ENCODE data around the gene PHOSPHO2.

Gene PHOSPHO2

GRCh38 chr2:169661265-169661664 lies 33.0 kb upstream of the PHOSPHO2 start:
- H3K4me3 ChIP-seq (ENCODE audit: low read depth, low read length), result no peak overlapping the region
- no peak for TF ChIP-seq CTCF (IDR thresholded peaks at IDR 0.05; ENCODE audit: low read depth, low read length)

DNA sequence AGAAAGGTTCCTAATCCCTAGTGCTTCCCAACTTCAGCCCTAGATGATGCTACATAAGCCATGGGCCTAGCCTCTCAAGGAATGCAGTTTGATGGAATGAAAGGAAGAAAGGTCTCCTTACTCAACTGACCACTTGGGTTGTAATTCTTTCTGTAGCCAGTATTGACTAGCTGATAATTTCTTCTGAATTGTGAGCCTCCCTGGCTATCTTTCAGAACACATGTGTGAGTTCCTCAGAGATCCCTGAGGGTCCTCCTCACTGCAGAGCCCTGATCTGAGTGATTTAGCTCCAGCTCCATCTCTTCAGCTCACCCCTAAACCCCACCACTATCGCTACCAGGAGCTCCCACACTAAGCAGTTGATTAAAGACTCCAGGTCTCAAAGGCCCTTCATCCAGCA lies 31.5 kb upstream of the PHOSPHO2 start:
- no peak for TF ChIP-seq CTCF (IDR thresholded peaks at IDR 0.05; ENCODE audit: low read depth, low read length)
- no peak overlapping the region for H3K4me3 ChIP-seq (ENCODE audit: low read depth, low read length)

DNA sequence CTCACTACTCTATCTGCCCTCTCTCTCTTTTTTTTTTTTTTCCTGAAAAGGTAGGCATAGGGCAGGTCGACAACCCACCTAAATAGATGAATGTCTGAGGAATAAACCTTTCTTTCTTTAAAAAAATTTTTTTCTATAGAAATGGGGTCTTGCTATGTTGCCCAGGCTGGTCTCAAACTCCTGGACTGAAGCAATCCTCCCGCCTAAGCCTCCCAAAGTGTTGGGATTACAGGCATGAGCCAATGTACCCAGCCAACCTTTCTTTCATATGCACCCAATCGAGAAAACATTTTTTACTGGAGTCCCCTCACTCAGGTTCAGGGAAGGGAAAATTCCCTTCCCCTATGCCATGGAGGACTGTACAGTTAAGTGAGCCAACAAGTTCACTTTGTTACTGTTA lies 31.0 kb upstream of the PHOSPHO2 start:
- no peak overlapping the region for H3K4me3 ChIP-seq (ENCODE audit: low read depth, low read length)
- TF ChIP-seq CTCF (IDR thresholded peaks at IDR 0.05; ENCODE audit: low read depth, low read length), result no peak

- no peak overlapping the region for H3K4me3 ChIP-seq (ENCODE audit: low read depth, low read length)
- TF ChIP-seq CTCF (IDR thresholded peaks at IDR 0.05; ENCODE audit: low read depth, low read length), result no peak
These were observed 29.7 kb upstream of the PHOSPHO2 start for GRCh38 chr2:169664600-169664977.

DNA sequence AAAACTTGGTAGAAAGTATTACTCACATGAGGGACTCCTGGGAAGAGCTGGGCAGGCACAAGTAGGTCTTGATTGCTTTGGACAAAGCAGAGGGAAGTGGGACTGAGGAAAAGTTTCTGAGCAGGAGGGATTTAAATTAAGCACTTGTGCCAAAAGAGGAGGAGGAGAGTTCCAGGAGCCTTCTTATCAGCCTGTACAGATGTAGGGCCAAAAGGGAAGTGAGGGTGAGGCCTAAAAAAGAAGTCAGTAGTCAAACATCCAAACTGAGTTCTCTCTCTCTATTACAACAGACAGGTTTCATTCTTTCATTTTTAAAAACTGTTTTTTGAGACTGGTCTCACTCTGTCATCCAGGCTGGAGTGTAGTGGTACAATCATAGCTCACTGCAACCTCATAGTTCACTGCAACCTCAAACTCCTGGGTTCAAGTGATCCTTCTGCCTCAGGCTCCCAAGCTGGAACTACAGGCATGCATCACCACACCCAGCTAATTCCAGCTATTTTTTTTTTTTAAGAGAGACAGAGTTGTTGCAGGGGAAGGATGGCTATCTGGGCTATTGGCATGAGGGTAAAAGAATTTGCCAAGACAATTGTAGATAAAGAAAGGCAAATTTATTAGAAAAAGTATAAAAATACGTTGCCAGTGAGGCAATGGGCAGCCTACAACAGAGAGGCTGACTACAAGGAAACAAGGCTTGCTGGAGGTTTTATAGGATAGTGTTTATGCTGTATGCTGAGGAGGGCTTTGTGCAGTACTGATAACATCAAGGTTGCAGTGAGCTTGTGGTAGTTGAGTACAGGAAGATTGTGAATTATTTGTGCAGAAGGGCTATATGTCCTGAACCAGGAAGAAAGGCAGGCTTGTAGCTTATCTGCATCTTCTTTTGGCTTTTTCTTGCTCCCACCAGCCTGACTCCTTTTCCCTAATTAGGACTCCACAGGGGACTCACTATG lies 29.0 kb upstream of the PHOSPHO2 start:
- TF ChIP-seq CTCF (IDR thresholded peaks at IDR 0.05; ENCODE audit: low read depth, low read length), result no peak
- no peak overlapping the region for H3K4me3 ChIP-seq (ENCODE audit: low read depth, low read length)

GRCh38 chr2:169667583-169667982 lies 26.7 kb upstream of the PHOSPHO2 start:
- TF ChIP-seq CTCF (IDR thresholded peaks at IDR 0.05; ENCODE audit: low read depth, low read length), result no peak
- no peak overlapping the region for H3K4me3 ChIP-seq (ENCODE audit: low read depth, low read length)

DNA sequence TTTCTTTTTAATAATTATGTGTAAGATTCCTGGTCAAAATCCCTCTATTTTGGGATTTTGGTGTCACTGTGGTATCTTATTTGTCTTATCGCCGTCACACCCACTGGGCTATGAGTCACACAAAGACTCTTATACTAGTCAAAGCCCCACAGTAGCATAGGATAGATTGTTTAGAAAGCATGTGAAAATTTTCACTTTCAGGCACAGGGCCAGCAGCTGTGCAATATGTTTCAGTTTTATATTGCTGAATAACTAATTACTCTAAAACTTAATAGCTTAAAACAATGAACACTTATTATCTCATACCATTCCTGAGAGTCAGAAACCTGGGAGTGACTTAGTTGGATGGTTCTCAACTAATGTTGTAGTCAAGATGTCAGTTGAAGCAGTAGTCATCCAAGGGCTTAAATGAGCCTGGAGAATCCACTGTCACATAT lies 24.0 kb upstream of the PHOSPHO2 start:
- no peak for TF ChIP-seq CTCF (IDR thresholded peaks at IDR 0.05; ENCODE audit: low read depth, low read length)
- H3K4me3 ChIP-seq (ENCODE audit: low read depth, low read length), result no peak overlapping the region

Data from WI38 (cell line).